ENCODE measurements around the gene POU2F3. TPM values are rescaled to one million over a fixed set of nuclear protein-coding genes. Genes with fewer than 3 reads are reported as not detected.

Gene POU2F3
- total RNA-seq, 4 donors from 2014 or later, result 58.2 to 219 (median 105) TPM

DNA sequence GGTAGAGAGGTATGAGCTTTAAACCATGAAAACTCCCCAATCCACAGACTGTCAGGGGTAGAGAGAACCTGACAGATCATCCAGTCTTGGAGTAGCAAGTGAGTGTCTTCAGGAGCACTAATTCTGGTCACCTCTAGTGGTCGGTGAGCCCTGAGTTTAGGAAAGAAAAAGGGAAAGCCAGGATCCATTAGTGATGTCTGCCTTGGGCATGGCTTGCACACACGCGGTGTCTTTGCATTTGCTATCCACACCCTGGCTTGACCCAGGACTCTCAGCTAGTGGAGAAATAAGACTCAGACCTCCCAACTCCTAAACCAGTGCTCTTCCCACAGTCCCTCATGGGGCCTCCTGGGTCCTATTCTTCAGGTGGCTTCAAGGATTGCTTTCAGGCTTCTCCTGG is 19.3 kb downstream of the POU2F3 start:
- 79% methylated on average over 3 of the region's 3 CpGs for WGBS
- no peak for DNase-seq (ENCODE audit: low spot score in 2 of 2)
- Histone ChIP-seq H3K4me3 (no peak overlapping the region), H3K27me3 (peaks cover 33% of the 10 kb centered on the region), H3K36me3 (no peaks in the 10 kb centered on the region), H3K27ac (peak overlapping the region; percentile 83), H3K4me1 (peaks cover 27% of the 10 kb centered on the region), H3K9me3 (no peaks in the 10 kb centered on the region)
- no peak for TF ChIP-seq POLR2AphosphoS5 (IDR thresholded peaks at IDR 0.05)
- no peak for TF ChIP-seq EP300 (IDR thresholded peaks at IDR 0.05)
- no peak for TF ChIP-seq POLR2A (IDR thresholded peaks at IDR 0.05)
- TF ChIP-seq, protein P1, sequence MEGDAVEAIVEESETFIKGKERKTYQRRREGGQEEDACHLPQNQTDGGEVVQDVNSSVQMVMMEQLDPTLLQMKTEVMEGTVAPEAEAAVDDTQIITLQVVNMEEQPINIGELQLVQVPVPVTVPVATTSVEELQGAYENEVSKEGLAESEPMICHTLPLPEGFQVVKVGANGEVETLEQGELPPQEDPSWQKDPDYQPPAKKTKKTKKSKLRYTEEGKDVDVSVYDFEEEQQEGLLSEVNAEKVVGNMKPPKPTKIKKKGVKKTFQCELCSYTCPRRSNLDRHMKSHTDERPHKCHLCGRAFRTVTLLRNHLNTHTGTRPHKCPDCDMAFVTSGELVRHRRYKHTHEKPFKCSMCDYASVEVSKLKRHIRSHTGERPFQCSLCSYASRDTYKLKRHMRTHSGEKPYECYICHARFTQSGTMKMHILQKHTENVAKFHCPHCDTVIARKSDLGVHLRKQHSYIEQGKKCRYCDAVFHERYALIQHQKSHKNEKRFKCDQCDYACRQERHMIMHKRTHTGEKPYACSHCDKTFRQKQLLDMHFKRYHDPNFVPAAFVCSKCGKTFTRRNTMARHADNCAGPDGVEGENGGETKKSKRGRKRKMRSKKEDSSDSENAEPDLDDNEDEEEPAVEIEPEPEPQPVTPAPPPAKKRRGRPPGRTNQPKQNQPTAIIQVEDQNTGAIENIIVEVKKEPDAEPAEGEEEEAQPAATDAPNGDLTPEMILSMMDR (IDR thresholded peaks at IDR 0.05), result no peak

DNA sequence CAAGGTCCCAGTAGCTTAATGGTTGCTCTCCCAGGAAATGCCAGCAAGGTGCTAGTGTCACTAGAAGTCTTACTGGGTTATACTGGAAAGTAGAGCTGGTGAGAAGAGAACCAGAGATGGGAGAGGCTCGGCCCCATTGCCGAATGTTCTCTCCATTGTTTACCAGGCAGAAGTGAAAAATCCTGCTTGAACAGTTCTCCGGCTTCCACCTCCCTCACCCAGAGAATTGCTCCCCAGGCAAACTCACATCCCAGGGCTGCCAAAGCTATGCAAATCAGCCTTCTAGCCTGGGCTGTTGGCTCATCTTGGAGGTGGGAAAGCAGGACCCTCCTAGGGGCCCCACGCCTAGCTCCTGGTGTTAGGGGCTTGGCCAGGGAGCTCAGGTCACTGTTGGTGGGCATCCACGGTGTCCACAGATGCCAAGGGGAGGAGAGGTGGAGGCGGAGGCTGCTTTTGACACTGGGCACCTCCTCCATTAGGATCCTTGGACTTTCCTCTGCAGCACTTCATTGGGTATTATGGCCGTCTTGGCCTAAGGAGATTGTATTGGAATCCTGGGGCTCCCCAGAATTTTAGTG is 20.1 kb downstream of the POU2F3 start:
- Histone ChIP-seq H3K36me3 (no peaks in the 10 kb centered on the region), H3K27ac (peak overlapping the region; percentile 83), H3K4me3 (no peak overlapping the region), H3K9me3 (no peaks in the 10 kb centered on the region), H3K27me3 (peaks cover 31% of the 10 kb centered on the region), H3K4me1 (peaks cover 25% of the 10 kb centered on the region)
- 68% methylated on average over 7 of the region's 7 CpGs for WGBS
- TF ChIP-seq POLR2AphosphoS5 (IDR thresholded peaks at IDR 0.05) (no peak), POLR2A (IDR thresholded peaks at IDR 0.05) (no peak), EP300 (IDR thresholded peaks at IDR 0.05) (no peak)
- TF ChIP-seq, protein P1 (IDR thresholded peaks at IDR 0.05), result no peak
- DNase-seq (ENCODE audit: low spot score in 2 of 2), result no peak

DNA sequence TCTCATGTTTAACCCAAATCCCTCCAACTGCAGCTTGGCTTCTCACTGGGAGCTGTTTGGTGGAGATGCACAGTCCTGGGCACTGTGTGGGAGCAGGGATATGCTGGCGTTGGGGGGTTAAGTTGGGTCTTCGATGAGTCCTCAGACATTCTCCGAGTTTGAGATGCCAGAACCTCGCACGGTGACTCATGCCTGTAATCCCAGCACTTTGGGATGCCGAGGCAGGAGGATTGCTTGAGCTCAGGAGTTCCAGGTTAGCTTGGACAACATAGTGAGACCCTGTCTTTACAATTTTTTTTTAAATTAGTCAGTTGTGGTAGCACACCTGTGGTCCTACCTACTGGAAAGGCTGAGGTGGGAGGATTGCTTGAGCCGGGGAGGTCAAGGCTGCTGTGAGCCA is 20.7 kb downstream of the POU2F3 start:
- no peak for TF ChIP-seq POLR2AphosphoS5 (IDR thresholded peaks at IDR 0.05)
- TF ChIP-seq POLR2A (IDR thresholded peaks at IDR 0.05), result no peak
- TF ChIP-seq EP300 (IDR thresholded peaks at IDR 0.05), result no peak
- TF ChIP-seq, protein P1 (IDR thresholded peaks at IDR 0.05), result no peak
- Histone ChIP-seq H3K4me1 (peaks cover 23% of the 10 kb centered on the region), H3K4me3 (no peak overlapping the region), H3K9me3 (no peaks in the 10 kb centered on the region), H3K36me3 (no peaks in the 10 kb centered on the region), H3K27ac (peak overlapping the region; percentile 83), H3K27me3 (peaks cover 25% of the 10 kb centered on the region)
- 59% methylated on average over 7 of the region's 7 CpGs for WGBS
- no peak for DNase-seq (ENCODE audit: low spot score in 2 of 2)

DNA sequence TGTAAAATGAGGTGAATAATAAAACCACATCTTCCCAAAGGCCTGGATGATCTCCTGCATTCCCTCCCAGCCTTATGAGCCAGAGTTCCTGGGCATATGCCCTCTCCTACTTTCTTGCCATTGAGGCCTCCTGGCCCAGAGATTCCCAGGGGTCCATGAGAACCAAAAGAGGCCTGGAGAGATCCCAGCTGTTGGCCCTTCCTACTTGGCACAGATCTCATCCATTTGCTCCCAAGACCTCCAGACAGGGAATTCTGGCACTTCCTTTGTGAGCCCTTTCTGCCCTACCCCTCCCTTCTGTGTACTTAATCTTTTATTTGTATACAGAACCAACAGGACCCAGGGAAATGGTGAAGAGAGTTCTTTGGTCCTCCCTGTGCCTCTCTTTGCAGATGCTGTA is 21.4 kb downstream of the POU2F3 start:
- DNase-seq (ENCODE audit: low spot score in 2 of 2), result no peak
- Histone ChIP-seq H3K4me1 (peaks cover 23% of the 10 kb centered on the region), H3K27me3 (peaks cover 20% of the 10 kb centered on the region), H3K36me3 (no peaks in the 10 kb centered on the region), H3K27ac (no peak overlapping the region), H3K9me3 (no peaks in the 10 kb centered on the region), H3K4me3 (no peak overlapping the region)
- TF ChIP-seq, protein P1 (IDR thresholded peaks at IDR 0.05), result no peak
- TF ChIP-seq EP300 (IDR thresholded peaks at IDR 0.05) (no peak), POLR2AphosphoS5 (IDR thresholded peaks at IDR 0.05) (no peak), POLR2A (IDR thresholded peaks at IDR 0.05) (no peak)

DNA sequence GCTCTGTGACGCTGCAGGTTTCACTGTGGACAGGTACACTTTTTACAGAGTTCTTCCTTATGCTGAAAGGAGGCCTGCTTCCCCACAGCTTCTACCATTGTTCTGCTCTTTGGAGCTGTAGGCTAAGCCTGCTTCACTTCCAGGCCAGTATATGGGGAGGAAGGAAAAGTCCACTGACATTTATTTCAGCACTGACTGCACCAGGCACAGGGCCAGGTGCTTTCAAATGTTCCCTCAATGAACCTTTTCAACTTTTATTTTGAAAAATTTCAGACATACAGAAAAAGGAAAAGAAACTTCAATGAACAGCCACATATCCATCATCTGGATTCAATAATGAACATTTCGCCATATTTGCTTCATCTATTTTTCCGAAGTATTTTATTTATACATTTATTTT is 22.0 kb downstream of the POU2F3 start:
- H3K27ac ChIP-seq, result no peak overlapping the region
- no peaks in the 10 kb centered on the region for H3K9me3 ChIP-seq
- H3K27me3 ChIP-seq, result peaks cover 20% of the 10 kb centered on the region
- H3K4me1 ChIP-seq, result peaks cover 23% of the 10 kb centered on the region
- DNase-seq (ENCODE audit: low spot score in 2 of 2), result no peak
- WGBS, result 64% methylated on average over 3 of the region's 3 CpGs
- no peaks in the 10 kb centered on the region for H3K36me3 ChIP-seq
- H3K4me3 ChIP-seq, result no peak overlapping the region
- TF ChIP-seq POLR2AphosphoS5 (IDR thresholded peaks at IDR 0.05) (no peak), EP300 (IDR thresholded peaks at IDR 0.05) (no peak), POLR2A (IDR thresholded peaks at IDR 0.05) (no peak)
- TF ChIP-seq, protein P1 (IDR thresholded peaks at IDR 0.05), result no peak
